ENCODE results near the gene SLC13A3. TPM values are rescaled to one million over a fixed set of nuclear protein-coding genes. Genes with fewer than 3 reads are reported as not detected.

SLC13A3 gene
- total and polyA plus RNA-seq, 2 donors from 2014 or later, result 31.5 to 241 TPM

- no peak for TF ChIP-seq CTCF (IDR thresholded peaks at IDR 0.05; ENCODE audit: borderline replicate concordance, extremely low read depth, insufficient read depth)
- Histone ChIP-seq H3K9ac (ENCODE audit: low read length in 3 of 3) (no peak overlapping the region), H3K4me1 (ENCODE audit: control insufficient read depth in 2 of 3, insufficient read depth in 2 of 3, low read depth in 1 of 3, low read length in 3 of 3) (no peaks in the 10 kb centered on the region), H3K27ac (ENCODE audit: low read depth in 2 of 2, low read length in 2 of 2) (no peak overlapping the region), H3K4me3 (ENCODE audit: low read length in 3 of 3) (no peak overlapping the region), H3K9me3 (ENCODE audit: control insufficient read depth in 2 of 3, insufficient read depth in 1 of 3, low read length in 3 of 3) (no peaks in the 10 kb centered on the region), H3K36me3 (ENCODE audit: control insufficient read depth in 2 of 3, insufficient read depth in 3 of 3, low read length in 3 of 3) (no peaks in the 10 kb centered on the region), H3K27me3 (ENCODE audit: control insufficient read depth, insufficient read depth, low read length) (no peaks in the 10 kb centered on the region)
- DNase-seq, result no peak
- no peak for FAIRE-seq
- intact Hi-C loops (cut with DNase I), result no loop called here
These were observed 12.3 kb upstream of the SLC13A3 start for GRCh38 chr20:46663531-46663930.

GRCh38 chr20:46661659-46662058, 10.4 kb upstream of the SLC13A3 start:
- Histone ChIP-seq H3K27me3 (ENCODE audit: control insufficient read depth, insufficient read depth, low read length) (no peaks in the 10 kb centered on the region), H3K27ac (ENCODE audit: low read depth in 2 of 2, low read length in 2 of 2) (no peak overlapping the region), H3K4me3 (ENCODE audit: low read length in 3 of 3) (no peak overlapping the region), H3K9ac (ENCODE audit: low read length in 3 of 3) (no peak overlapping the region), H3K36me3 (ENCODE audit: control insufficient read depth in 2 of 3, insufficient read depth in 3 of 3, low read length in 3 of 3) (no peaks in the 10 kb centered on the region), H3K4me1 (ENCODE audit: control insufficient read depth in 2 of 3, insufficient read depth in 2 of 3, low read depth in 1 of 3, low read length in 3 of 3) (no peaks in the 10 kb centered on the region), H3K9me3 (ENCODE audit: control insufficient read depth in 2 of 3, insufficient read depth in 1 of 3, low read length in 3 of 3) (no peaks in the 10 kb centered on the region)
- DNase-seq, result no peak
- TF ChIP-seq CTCF (IDR thresholded peaks at IDR 0.05; ENCODE audit: borderline replicate concordance, extremely low read depth, insufficient read depth), result no peak
- intact Hi-C loops (cut with DNase I), result no loop called here
- FAIRE-seq, result no peak

- H3K36me3 ChIP-seq (ENCODE audit: control insufficient read depth in 2 of 3, insufficient read depth in 3 of 3, low read length in 3 of 3), result no peaks in the 10 kb centered on the region
- H3K9ac ChIP-seq (ENCODE audit: low read length in 3 of 3), result no peak overlapping the region
- no peak for TF ChIP-seq CTCF (IDR thresholded peaks at IDR 0.05; ENCODE audit: borderline replicate concordance, extremely low read depth, insufficient read depth)
- DNase-seq, result no peak
- no peaks in the 10 kb centered on the region for H3K4me1 ChIP-seq (ENCODE audit: control insufficient read depth in 2 of 3, insufficient read depth in 2 of 3, low read depth in 1 of 3, low read length in 3 of 3)
- no peaks in the 10 kb centered on the region for H3K27me3 ChIP-seq (ENCODE audit: control insufficient read depth, insufficient read depth, low read length)
- no peak overlapping the region for H3K4me3 ChIP-seq (ENCODE audit: low read length in 3 of 3)
- no peak for FAIRE-seq
- no peak overlapping the region for H3K27ac ChIP-seq (ENCODE audit: low read depth in 2 of 2, low read length in 2 of 2)
- intact Hi-C loops (cut with DNase I), result no loop called here
- no peaks in the 10 kb centered on the region for H3K9me3 ChIP-seq (ENCODE audit: control insufficient read depth in 2 of 3, insufficient read depth in 1 of 3, low read length in 3 of 3)
These were observed 9.2 kb upstream of the SLC13A3 start for GRCh38 chr20:46660487-46660886.

- Histone ChIP-seq H3K36me3 (ENCODE audit: control insufficient read depth in 2 of 3, insufficient read depth in 3 of 3, low read length in 3 of 3) (no peaks in the 10 kb centered on the region), H3K27me3 (ENCODE audit: control insufficient read depth, insufficient read depth, low read length) (no peaks in the 10 kb centered on the region), H3K27ac (ENCODE audit: low read depth in 2 of 2, low read length in 2 of 2) (no peak overlapping the region), H3K4me1 (ENCODE audit: control insufficient read depth in 2 of 3, insufficient read depth in 2 of 3, low read depth in 1 of 3, low read length in 3 of 3) (no peaks in the 10 kb centered on the region), H3K9me3 (ENCODE audit: control insufficient read depth in 2 of 3, insufficient read depth in 1 of 3, low read length in 3 of 3) (no peaks in the 10 kb centered on the region), H3K4me3 (ENCODE audit: low read length in 3 of 3) (no peak overlapping the region), H3K9ac (ENCODE audit: low read length in 3 of 3) (no peak overlapping the region)
- intact Hi-C loops (cut with DNase I), result no loop called here
- FAIRE-seq (no peak), DNase-seq (no peak)
- no peak for TF ChIP-seq CTCF (IDR thresholded peaks at IDR 0.05; ENCODE audit: borderline replicate concordance, extremely low read depth, insufficient read depth)
These were observed 6.4 kb upstream of the SLC13A3 start for GRCh38 chr20:46657618-46658017.
